ENCODE measurements around the gene COL7A1. TPM values are rescaled to one million over a fixed set of nuclear protein-coding genes. Genes with fewer than 3 reads are reported as not detected.
A peak's percentile ranks its signal among the peaks of the same experiment; 100 is the strongest.

The COL7A1 gene
- total and polyA plus RNA-seq, 10 donors = 8.6 to 144 (median 25.6) TPM

DNA sequence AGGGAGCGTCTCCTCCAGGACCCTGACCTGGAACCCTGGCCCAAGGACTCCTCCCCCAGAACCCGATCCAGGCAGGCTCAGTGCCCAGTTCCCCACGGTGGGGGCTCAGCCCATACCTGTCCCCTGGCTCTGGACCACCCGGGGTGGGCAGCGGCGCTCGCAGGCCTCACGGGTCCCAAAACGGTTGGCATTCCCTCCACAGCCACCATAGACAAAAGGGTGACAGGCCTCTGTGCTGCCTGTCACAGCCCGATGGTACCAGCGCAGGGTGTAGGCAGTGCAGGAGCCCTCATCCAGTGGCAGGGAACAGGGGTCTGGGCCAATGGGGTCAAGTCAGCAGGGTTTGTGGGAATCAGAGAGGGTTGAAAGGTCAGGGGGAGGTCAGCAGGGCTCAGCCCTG lies 30.5 kb downstream of the COL7A1 start:
- WGBS, 5 donors = 88 to 97% (median 92%) methylated on average over 2 to 11 of the region's 11 CpGs
- TF ChIP-seq POLR2AphosphoS5 (IDR thresholded peaks at IDR 0.05) = no peak
- TF ChIP-seq POLR2A (IDR thresholded peaks at IDR 0.05) = no peak
- TF ChIP-seq CTCF (IDR thresholded peaks at IDR 0.05 in 8 of 11, conservative IDR thresholded peaks at IDR 0.05 in 3 of 11) = no peak
- Histone ChIP-seq H3K4me3 (no peak overlapping the region), H3K9me3 (no peaks in the 10 kb centered on the region), H3K27ac (peak overlapping the region in 4 of 8 donors; percentile 2 to 62 (median 52)), H3K36me3 (no peaks in the 10 kb centered on the region), H3K27me3 (replicated peaks in 1 of 7) (no peaks in the 10 kb centered on the region), H3K4me1 (peaks cover 0 to 50% (median 23%) of the 10 kb centered on the region in 6 donors)
- intact Hi-C loops (cut with DNase I; ENCODE audit: low total_unique reads) = no loop called here
- DNase-seq = no peak

GRCh38 chr3:48564022-48564421 lies 31.1 kb downstream of the COL7A1 start:
- no peaks in the 10 kb centered on the region for H3K9me3 ChIP-seq
- intact Hi-C loops (cut with DNase I; ENCODE audit: low total_unique reads) = no loop called here
- no peak overlapping the region for H3K4me3 ChIP-seq
- no peaks in the 10 kb centered on the region for H3K36me3 ChIP-seq
- 49 to 60% (median 55%) methylated on average over 9 to 10 of the region's 10 CpGs for WGBS, 5 donors
- peaks cover 0 to 56% (median 30%) of the 10 kb centered on the region in 6 donors for H3K4me1 ChIP-seq
- H3K27me3 ChIP-seq (replicated peaks in 1 of 7) = no peaks in the 10 kb centered on the region
- peak overlapping the region in 5 of 8 donors; percentile 2 to 62 (median 51) for H3K27ac ChIP-seq
- TF ChIP-seq CTCF (IDR thresholded peaks at IDR 0.05 in 8 of 11, conservative IDR thresholded peaks at IDR 0.05 in 3 of 11) (no peak), POLR2AphosphoS5 (IDR thresholded peaks at IDR 0.05) (peak in 2 of 3 donors; percentile 27 to 57)
- no peak for DNase-seq

- no peak for TF ChIP-seq POLR2A (IDR thresholded peaks at IDR 0.05)
- no peak for TF ChIP-seq CTCF (IDR thresholded peaks at IDR 0.05 in 8 of 11, conservative IDR thresholded peaks at IDR 0.05 in 3 of 11)
- TF ChIP-seq POLR2AphosphoS5 (IDR thresholded peaks at IDR 0.05) = no peak
- Histone ChIP-seq H3K36me3 (no peaks in the 10 kb centered on the region), H3K27me3 (replicated peaks in 1 of 7) (no peaks in the 10 kb centered on the region), H3K4me1 (peaks cover 2 to 62% (median 35%) of the 10 kb centered on the region in 6 donors), H3K9me3 (no peaks in the 10 kb centered on the region), H3K4me3 (no peak within 1 kb of the TSS), H3K27ac (peak within 1 kb of the TSS in 5 of 8 donors; percentile 2 to 62 (median 51))
- WGBS, 5 donors = 65 to 80% (median 77%) methylated on average over 6 of the region's 6 CpGs
- DNase-seq = no peak
- intact Hi-C loops (cut with DNase I; ENCODE audit: low total_unique reads) = no loop called here
These were observed 31.7 kb downstream of the COL7A1 start, which contains the start of gene UCN2 for GRCh38 chr3:48563382-48563918. TSS of gene UCN2 (minus strand) at chr3:48563781. CDS start at chr3:48563124, 657 bp downstream.

DNA sequence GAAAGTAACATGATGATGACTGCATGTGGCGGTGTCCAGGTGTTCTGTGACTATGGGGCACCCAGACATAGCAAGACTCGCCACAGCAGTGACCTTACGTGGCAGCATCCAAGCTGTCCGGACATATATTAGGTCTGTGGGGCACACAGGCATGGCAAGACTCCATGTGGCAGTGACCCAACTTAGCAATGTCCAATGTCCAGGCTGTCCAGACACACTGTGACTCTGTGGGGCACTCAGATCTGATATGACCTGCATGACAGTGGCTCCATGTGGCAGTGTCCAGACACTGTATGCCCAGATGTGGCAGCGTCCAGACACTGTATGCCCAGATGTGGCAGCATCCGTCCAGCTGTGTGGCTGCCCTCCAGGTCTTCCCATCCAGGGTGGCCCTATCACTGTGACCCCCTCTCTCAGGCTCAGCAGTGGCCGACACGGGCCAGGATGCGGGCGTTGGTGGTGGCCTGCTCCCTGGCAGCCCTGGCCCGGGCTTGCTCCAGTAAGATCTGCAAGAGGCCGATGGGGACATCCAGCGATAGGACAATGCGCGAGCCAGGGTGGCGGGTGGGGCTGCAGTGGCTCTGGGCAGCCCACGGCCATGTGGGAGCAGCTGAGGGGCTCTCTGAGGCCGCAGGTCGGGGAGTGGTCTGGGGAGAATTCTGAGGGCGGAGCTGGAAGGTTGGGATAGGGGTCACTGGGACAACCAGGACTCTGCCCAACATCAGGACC lies 32.6 kb downstream of the COL7A1 start:
- H3K36me3 ChIP-seq = no peaks in the 10 kb centered on the region
- H3K27ac ChIP-seq = no peak overlapping the region
- 87 to 92% (median 90%) methylated on average over 17 to 20 of the region's 20 CpGs for WGBS, 5 donors
- intact Hi-C loops (cut with DNase I; ENCODE audit: low total_unique reads) = no loop called here
- H3K4me3 ChIP-seq = no peak overlapping the region
- TF ChIP-seq POLR2AphosphoS5 (IDR thresholded peaks at IDR 0.05) = no peak
- no peak for TF ChIP-seq POLR2A (IDR thresholded peaks at IDR 0.05)
- no peak for TF ChIP-seq CTCF (IDR thresholded peaks at IDR 0.05 in 8 of 11, conservative IDR thresholded peaks at IDR 0.05 in 3 of 11)
- no peaks in the 10 kb centered on the region for H3K27me3 ChIP-seq (replicated peaks in 1 of 7)
- H3K4me1 ChIP-seq = peaks cover 11 to 71% (median 45%) of the 10 kb centered on the region in 6 donors
- DNase-seq = no peak
- H3K9me3 ChIP-seq = no peaks in the 10 kb centered on the region
